ENCODE data around the gene DNAH14. TPM values are rescaled to one million over a fixed set of nuclear protein-coding genes. Genes with fewer than 3 reads are reported as not detected.
"Not testable (repeated sequence)": the region's sequence is repeated elsewhere in the genome, so short reads cannot be mapped to it uniquely, and the experiment has no call there.

DNAH14 gene
- total RNA-seq, 3 donors from 2014 or later, result 6.1 to 38.6 (median 23.9) TPM

DNA sequence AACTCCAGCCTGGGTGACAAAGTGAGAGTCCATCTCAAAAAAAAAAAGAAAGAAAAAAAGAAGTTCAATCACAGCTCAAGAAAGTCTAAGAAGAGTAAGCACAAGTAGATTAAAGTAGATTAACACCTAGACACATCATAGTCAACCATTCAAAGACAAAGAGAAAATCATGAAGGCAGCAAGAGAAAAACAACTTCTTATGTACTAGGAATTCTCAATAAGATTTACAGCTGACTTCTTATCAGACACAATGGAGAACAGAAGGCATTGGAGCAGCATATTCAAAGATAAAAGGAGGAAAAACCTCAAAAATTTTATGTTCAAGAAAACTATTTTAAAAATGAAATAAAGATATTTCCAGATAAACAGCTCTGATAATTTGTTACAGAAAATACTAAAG is 351.1 kb downstream of the DNAH14 start:
- Histone ChIP-seq H3K9me3 (peaks cover 13 to 18% of the 10 kb centered on the region in 2 donors), H3K27me3 (no peaks in the 10 kb centered on the region), H3K4me1 (no peaks in the 10 kb centered on the region), H3K4me3 (no peak overlapping the region), H3K27ac (no peak overlapping the region), H3K36me3 (no peaks in the 10 kb centered on the region)
- no peak for TF ChIP-seq POLR2A (IDR thresholded peaks at IDR 0.05)
- TF ChIP-seq, protein P1, sequence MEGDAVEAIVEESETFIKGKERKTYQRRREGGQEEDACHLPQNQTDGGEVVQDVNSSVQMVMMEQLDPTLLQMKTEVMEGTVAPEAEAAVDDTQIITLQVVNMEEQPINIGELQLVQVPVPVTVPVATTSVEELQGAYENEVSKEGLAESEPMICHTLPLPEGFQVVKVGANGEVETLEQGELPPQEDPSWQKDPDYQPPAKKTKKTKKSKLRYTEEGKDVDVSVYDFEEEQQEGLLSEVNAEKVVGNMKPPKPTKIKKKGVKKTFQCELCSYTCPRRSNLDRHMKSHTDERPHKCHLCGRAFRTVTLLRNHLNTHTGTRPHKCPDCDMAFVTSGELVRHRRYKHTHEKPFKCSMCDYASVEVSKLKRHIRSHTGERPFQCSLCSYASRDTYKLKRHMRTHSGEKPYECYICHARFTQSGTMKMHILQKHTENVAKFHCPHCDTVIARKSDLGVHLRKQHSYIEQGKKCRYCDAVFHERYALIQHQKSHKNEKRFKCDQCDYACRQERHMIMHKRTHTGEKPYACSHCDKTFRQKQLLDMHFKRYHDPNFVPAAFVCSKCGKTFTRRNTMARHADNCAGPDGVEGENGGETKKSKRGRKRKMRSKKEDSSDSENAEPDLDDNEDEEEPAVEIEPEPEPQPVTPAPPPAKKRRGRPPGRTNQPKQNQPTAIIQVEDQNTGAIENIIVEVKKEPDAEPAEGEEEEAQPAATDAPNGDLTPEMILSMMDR (IDR thresholded peaks at IDR 0.05), result no peak
- no peak for TF ChIP-seq POLR2AphosphoS5 (IDR thresholded peaks at IDR 0.05)
- no peak for DNase-seq (ENCODE audit: low spot score in 2 of 2)
- intact Hi-C loops (cut with DNase I; ENCODE audit: low total_unique reads), result no loop called here

GRCh38 chr1:225290244-225290643 is 360.8 kb downstream of the DNAH14 start:
- Histone ChIP-seq H3K4me3 (no peak overlapping the region), H3K27me3 (no peaks in the 10 kb centered on the region), H3K27ac (no peak overlapping the region), H3K9me3 (peaks cover 0 to 27% of the 10 kb centered on the region in 2 donors), H3K4me1 (no peaks in the 10 kb centered on the region), H3K36me3 (no peaks in the 10 kb centered on the region)
- intact Hi-C loops (cut with DNase I; ENCODE audit: low total_unique reads), result loop anchor here (10.0 kb wide), 1 partner anchor 1265 kb away; no protein-coding TSS in a partner anchor
- TF ChIP-seq POLR2A (IDR thresholded peaks at IDR 0.05), result no peak
- TF ChIP-seq, protein P1 (IDR thresholded peaks at IDR 0.05), result no peak
- TF ChIP-seq POLR2AphosphoS5 (IDR thresholded peaks at IDR 0.05), result no peak
- no peak for DNase-seq (ENCODE audit: low spot score in 2 of 2)

- intact Hi-C loops (cut with DNase I; ENCODE audit: low total_unique reads), result loop anchor here (10.0 kb wide), 1 partner anchor 1255 kb away; no protein-coding TSS in a partner anchor
- TF ChIP-seq POLR2A (IDR thresholded peaks at IDR 0.05) (no peak), POLR2AphosphoS5 (IDR thresholded peaks at IDR 0.05) (no peak)
- TF ChIP-seq, protein P1 (IDR thresholded peaks at IDR 0.05), result no peak
- no peak for DNase-seq (ENCODE audit: low spot score in 2 of 2)
- no peak overlapping the region for H3K27ac ChIP-seq
- H3K4me3 ChIP-seq, result no peak overlapping the region
- H3K36me3 ChIP-seq, result no peaks in the 10 kb centered on the region
- no peaks in the 10 kb centered on the region for H3K4me1 ChIP-seq
- peaks cover 0 to 7% of the 10 kb centered on the region in 2 donors for H3K9me3 ChIP-seq
- H3K27me3 ChIP-seq, result no peaks in the 10 kb centered on the region
Observed at GRCh38 chr1:225299624-225300023, 370.1 kb downstream of the DNAH14 start.

- peaks cover 0 to 5% of the 10 kb centered on the region in 2 donors for H3K9me3 ChIP-seq
- intact Hi-C loops (cut with DNase I; ENCODE audit: low total_unique reads), result no loop called here
- no peaks in the 10 kb centered on the region for H3K36me3 ChIP-seq
- DNase-seq (ENCODE audit: low spot score in 2 of 2), result no peak
- no peak overlapping the region for H3K4me3 ChIP-seq
- TF ChIP-seq POLR2AphosphoS5 (IDR thresholded peaks at IDR 0.05) (no peak), POLR2A (IDR thresholded peaks at IDR 0.05) (no peak)
- TF ChIP-seq, protein P1 (IDR thresholded peaks at IDR 0.05), result no peak
- H3K27me3 ChIP-seq, result no peaks in the 10 kb centered on the region
- H3K4me1 ChIP-seq, result no peaks in the 10 kb centered on the region
- H3K27ac ChIP-seq, result no peak overlapping the region
Observed at GRCh38 chr1:225300381-225300780, 370.9 kb downstream of the DNAH14 start.

GRCh38 chr1:225304996-225305395 is 375.5 kb downstream of the DNAH14 start:
- Histone ChIP-seq H3K27me3 (no peaks in the 10 kb centered on the region), H3K36me3 (no peaks in the 10 kb centered on the region), H3K4me1 (no peaks in the 10 kb centered on the region), H3K9me3 (no peaks in the 10 kb centered on the region), H3K27ac (no peak overlapping the region), H3K4me3 (no peak overlapping the region)
- intact Hi-C loops (cut with DNase I; ENCODE audit: low total_unique reads), result no loop called here
- TF ChIP-seq, protein P1 (IDR thresholded peaks at IDR 0.05), result no peak
- no peak for TF ChIP-seq POLR2A (IDR thresholded peaks at IDR 0.05)
- DNase-seq (ENCODE audit: low spot score in 2 of 2), result no peak

GRCh38 chr1:225310544-225310943 is 381.1 kb downstream of the DNAH14 start:
- not testable (repeated sequence) for H3K36me3 ChIP-seq; H3K27me3 ChIP-seq; H3K27ac ChIP-seq; H3K4me1 ChIP-seq; DNase-seq (ENCODE audit: low spot score in 2 of 2); H3K9me3 ChIP-seq; H3K4me3 ChIP-seq
- intact Hi-C loops (cut with DNase I; ENCODE audit: low total_unique reads), result loop anchor here (10.0 kb wide), 1 partner anchor 1934 kb away; no protein-coding TSS in a partner anchor

All from breast epithelium (tissue), 4 donors.